NCI-H2081 (cell line): ENCODE data around the gene MESD.

Source experiments
- DNase-seq, 2 experiments: peaks; one replicate each; lab custom pipeline; 2025; lab: John Stamatoyannopoulos, UW

Gene MESD

DNA sequence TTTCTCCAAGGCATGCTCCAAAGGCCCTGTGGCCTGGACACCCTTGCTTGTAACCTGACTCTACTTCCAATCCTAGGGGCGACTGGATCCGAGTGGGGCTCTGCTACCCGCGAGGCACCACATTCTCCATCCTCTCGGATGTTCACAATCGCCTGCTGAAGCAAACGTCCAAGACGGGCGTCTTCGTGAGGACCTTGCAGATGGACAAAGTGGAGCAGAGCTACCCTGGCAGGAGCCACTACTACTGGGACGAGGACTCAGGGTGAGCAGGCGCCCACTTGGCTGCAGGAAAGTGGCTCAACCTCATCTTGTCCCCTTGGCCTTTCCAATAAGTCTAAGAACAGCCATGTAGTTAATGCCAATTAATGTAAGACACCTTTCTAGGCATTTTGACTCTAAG, 51.9 kb downstream of the MESD start:
- DNase-seq = no peak

DNA sequence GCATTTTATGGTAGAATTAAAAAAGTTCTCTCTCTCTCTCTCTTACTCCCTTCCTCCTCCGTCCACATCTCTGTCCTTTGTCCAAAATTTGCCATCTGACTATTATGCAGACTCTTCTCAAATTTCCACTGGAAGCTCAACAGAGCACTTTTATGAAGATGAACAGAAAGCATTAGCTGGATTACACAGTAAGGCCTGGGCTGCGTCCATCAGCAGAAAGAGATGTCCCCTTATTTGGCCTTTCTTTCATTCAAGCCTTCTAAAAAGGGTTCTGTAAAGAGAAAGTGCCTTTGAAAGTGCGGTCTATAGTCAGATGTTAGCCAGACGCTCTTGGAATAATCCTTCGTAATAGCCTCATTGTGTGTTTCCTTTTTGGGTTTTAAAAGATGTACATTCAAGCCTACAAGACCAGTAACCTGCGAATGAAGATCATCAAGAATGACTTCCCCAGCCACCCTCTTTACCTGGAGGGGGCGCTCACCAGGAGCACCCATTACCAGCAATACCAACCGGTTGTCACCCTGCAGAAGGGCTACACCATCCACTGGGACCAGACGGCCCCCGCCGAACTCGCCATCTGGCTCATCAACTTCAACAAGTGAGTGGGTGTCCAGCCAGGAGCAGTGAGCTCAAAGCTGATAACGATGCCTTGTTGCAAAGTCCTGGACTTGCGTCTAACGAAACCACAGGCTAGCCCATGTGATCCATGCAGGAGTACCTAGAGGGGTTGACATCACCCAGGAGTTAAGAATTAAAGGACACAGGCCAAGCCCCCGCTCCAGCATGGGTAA, 53.1 kb downstream of the MESD start:
- DNase-seq = no peak

DNA sequence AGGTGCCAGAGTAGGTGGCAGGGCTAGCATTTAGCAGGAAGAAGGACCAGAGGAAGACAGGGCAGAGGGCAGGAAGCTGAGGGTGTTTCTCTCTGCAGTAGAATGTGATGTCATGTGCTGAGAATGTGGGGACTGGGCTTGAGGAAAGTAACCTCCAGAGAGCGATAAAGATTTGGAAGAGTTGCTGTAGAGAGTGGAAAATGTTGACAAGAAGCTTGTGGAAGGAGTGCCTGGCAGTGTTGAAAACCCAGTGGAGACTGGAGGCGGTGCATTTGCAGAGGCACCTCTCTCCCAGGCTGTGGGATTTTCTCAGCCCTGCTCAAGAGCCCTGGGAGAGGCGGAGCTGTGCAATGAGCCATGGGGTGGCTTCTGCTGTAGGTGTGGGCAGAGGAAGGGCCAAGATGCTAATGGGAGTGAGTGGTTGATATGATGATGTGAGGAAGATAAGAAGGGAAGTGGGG, 54.8 kb downstream of the MESD start:
- DNase-seq = no peak

DNA sequence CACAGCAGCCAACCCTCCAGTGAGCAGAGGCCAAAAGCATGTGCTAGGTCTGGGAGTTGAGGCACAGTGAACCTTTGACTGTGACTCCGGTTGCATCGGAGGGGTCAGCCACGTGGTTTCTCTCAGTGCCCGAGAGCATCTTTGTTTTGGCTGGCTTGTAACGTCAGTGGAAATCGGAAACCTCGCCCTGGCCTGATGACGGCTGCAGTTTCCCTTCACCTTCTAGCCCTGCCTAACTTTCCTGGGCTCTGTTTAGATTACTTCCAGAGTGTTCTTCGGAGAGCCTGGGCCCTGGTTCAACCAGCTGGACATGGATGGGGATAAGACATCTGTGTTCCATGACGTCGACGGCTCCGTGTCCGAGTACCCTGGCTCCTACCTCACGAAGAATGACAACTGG, 56.6 kb downstream of the MESD start:
- no peak for DNase-seq

DNA sequence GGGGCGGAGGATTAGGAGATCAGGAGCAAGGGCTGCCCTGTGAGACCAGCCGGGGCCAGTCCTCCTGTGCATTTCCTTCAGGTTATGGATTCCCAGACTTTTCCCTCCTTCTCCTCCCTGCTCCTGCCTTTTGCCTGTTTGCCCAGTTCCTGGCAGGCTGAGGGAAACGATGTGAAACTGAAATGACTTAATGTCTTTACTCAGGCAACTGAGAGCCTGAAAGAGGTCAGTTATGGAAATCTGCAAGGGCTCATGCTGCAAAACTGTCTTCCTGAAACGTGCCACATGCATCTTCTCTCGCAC, 57.2 kb downstream of the MESD start:
- no peak for DNase-seq

DNA sequence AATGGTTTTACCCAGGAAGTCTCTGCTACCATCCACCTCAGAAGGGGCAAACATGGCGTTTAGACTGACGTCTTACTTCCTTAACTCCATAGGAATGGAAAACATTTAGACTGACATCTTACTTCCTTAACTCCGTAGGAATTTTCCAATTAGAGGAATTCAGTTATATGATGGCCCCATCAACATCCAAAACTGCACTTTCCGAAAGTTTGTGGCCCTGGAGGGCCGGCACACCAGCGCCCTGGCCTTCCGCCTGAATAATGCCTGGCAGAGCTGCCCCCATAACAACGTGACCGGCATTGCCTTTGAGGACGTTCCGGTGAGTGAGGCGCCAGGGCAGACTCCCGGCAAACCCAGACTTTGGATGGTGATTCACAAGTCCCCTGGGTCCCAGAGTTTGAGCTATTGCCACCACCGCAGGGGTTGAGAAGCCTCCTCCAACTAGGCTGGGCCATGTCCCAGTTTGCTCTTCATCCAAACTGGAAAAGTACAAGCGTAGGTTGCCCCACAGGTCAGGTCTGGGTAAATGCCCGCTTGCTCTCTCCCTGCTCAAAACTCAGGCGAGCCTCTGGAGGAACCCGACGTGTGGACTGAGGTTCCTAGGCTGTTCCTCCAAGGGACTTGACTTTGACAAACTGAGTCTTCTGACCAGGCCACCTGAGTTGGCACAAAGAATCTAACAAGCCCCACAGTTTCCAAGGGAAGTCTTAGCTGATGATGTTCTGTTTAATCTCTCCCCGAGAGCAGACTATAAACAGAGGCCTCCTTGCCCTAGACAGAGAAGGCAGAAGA, 57.7 kb downstream of the MESD start:
- DNase-seq = no peak

DNA sequence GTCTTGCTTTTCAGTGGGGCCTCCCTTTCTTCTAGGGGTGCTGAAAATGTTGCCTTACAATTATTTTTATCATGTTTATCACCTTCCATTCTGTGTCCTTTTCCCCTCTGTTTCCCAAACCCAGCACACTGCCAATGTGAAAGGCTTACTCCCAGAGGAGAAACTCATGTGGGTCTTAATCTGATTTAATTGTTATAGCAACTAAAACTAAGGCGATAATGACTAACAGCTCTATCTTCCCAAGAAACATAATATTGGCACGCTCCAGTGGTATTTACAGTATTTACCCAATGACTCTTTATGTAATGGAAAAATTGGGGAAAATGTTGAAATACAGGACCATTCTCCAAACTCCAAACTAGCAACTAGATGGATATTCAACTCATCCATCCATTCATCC, 58.4 kb downstream of the MESD start:
- no peak for DNase-seq

DNA sequence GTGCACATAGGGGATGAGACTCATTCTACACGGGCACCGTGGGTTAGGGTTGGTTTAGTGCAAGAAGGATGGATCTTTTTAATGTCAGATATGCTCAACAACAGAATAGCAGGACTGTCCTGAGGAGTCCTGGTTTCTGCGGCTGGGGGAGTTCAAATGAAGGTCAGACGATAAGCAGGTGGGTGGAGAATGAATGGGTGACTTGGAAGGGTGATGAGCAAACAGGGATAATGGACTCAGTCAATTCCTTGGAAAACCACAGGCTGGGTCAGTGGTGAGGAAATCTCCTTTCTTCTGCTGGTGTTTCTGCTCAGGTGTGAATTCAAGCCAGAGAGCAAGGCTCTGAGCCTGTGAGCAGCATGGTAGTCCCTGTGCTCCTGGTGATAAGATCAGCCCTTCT, 59.9 kb downstream of the MESD start:
- no peak for DNase-seq

DNA sequence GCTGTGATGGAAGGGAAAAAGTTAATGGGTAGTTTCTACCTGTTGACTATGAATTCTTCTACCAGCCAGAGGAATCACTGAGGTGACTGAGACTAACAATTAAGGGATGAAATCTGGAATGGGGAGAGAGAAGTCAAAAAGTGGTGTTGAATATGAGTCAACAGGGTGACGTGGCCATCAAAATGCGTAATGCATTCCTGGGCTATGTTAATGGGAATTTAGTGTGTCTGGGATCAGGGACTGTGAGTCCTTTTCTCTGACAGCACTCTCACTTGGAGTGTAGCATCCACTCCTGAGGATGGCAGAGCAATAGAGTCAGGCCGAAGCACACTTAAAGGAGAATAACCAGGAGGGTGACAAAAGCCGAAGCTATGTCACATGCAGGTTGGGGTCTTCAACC, 60.4 kb downstream of the MESD start:
- DNase-seq = no peak

DNA sequence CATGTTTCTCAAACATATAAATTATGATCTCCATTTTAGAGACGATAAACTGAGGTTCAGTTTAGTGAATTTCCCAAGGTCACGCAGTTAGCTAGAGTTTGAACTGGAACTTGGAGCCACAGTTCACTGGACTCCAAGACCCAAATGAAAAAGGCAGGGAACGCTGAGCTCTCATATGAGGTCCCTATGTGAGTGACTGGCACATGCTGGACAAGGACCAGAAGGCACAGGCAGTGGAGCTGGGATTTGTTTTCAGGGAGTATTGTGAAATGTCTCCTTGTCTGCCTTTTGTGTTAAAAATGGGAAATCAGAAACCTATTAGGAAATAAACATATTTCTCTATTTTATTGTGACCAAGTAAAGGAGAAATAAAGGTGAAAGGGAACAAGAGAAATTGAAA, 63.5 kb downstream of the MESD start:
- DNase-seq = no peak

DNA sequence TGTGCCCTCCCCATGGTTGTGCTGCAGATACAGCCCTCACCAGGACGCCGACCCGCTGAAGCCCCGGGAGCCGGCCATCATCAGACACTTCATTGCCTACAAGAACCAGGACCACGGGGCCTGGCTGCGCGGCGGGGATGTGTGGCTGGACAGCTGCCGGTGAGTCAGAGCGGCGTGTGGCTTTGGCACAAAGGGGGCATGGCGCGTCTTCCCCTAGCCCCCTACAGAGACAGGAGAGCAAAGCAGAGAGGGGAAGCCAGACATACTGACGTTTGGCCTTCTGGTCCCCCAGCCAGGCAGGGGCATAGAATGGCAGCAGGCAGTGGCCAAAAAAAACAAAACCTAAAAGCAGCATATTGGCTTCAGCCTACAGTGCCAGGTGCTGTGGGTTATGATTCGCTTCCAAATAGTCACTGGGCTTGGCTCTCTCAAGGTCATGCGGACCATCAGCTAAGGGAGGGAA, 64.0 kb downstream of the MESD start:
- no peak for DNase-seq

DNA sequence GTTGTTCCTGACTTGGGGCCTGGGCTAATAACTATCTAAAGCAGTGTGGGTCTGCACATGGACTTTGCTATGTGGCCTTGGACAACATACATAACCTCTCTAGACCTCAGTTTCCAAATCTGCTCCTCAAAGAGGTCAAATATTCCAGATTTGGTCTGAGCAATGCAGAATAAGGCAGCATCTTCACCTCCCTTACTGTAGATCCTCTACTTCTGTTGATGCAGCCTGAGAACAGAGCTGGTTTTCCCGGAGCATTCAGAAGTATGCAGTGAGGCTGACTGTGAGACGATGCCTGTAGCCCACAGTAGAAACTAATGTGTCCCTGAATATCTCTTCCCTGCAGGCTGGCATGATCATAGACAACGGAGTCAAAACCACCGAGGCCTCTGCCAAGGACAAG, 65.3 kb downstream of the MESD start:
- no peak for DNase-seq

DNA sequence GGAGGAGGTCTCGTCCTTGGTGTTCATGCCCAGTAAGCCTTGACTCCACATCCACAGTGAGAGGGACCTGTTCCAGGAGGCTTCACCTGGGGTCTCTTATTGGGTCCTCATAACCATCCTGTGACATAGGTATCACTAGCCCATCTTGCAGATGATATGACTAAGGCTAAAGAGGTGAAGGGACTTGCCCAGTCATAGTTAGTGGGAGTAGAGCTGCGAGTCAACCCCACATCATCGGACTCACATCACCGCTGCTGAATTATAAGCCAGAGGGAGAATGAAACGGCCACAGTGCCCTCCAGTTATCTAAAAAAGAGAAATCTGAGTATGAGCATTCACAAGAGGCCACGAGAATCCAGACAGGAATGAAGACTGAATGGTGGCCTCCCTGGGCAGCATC, 66.0 kb downstream of the MESD start:
- DNase-seq = no peak

DNA sequence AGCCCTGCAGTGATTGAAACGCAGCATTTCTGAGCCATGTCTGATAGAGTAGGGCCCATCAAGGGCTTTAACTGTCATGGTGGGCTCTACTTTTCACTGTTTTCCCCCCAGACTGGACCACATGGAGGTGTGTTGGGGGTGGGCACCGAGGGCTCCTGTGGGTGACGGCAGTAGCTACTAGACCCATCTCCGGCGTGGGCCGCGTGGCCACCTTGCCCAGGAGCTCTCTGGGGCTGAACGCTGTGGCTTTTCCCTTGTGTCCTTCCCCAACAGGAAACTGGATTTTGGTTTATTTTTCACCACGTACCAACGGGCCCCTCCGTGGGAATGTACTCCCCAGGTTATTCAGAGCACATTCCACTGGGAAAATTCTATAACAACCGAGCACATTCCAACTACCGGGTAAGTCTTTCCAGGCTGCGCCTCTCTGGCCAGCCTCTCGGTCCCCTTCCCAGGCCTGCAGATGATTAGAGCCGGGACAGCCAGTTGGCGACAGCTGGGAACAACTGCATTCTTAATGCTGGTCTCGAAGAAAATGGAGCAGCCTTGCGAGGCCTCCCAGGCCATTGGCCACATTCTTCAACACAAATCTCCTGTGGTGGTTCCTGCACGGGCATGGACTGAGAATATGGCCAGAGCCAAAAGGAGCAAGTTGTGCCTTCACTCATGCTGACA, 67.7 kb downstream of the MESD start:
- no peak for DNase-seq

DNA sequence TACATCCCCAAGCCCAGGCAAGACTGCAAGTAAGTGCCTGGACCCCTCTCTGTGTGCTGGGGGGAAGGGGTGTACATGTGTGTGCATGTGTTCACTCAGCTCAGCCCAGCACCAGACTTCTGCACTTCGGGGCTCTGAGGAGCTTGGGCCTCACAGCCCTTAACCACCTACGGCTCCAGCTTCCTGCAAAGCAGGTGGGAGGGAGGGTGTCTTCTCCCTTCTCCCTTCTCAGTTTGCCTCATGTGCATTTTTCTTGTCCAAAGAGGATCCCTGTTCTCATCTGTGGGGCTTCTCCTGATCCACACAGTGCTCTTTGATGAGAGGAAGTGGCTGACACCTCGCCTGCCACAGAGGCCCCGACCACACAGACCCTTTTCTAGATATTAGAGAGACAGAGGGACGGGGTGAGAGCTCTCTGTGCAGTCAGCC, 69.3 kb downstream of the MESD start:
- DNase-seq = no peak

DNA sequence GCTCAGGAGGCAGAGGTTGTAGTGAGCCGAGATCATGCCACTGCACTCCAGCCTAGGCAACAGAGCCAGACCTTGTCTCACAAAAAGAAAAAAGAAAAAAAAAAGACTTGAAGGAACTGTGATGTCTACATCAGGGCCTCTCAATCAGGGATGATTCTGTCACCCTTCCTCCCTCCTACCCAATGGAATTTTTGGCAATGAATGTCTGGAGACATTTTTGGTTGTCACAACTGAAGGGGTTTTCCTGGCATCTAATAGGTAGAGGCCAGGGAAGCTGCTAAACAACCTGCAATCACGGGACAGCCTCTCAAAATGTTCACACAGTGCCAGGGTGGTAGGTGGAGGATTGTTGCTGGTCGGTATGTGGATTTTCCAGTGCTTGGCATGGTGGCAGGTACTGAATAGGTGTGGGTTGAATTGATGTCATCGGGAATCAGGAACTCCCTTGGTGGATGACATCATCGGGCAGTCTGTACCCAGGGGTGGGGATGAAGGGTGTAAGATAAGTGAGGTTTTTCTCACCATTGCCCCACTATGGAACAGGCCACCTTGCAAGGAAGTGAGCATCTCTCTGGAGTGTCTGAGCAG, 71.3 kb downstream of the MESD start:
- no peak for DNase-seq

DNA sequence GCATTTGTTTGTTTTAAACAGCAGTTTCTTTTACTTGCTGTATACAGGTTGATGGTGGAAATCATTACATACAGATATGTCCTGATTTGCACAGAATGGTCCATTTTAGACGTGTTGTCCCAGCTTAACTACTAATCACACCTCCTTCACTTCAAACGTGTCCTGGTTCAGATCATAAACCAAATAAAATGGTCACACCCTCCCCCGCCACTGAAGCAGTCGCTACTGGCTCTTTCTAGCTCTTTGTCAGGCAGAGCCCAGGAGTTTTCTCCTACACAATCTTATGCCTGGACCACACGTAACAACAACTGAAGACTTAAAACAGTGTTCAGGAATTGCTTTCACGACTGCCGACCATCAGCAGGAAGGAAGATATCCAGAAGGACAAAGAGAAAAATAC, 73.6 kb downstream of the MESD start:
- no peak for DNase-seq

DNA sequence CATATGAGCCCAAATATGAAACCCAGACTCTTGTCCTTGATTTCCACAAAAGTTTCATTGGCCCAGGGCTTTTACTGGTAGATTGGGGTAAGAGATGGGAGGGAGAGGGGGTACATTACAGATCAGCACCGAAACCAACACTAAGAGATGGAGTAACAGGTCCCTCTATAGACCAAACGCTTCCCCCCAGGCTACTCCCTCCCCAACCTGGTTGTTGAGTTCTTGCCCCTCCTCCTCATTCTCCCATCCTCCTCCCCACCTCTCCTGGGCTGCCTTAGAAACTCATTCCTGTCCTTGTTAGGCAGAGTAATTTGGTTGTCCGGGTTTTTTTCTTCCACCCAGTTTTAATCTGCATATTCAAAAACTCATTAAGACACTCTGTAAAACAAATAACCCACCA, 74.1 kb downstream of the MESD start:
- no peak for DNase-seq

DNA sequence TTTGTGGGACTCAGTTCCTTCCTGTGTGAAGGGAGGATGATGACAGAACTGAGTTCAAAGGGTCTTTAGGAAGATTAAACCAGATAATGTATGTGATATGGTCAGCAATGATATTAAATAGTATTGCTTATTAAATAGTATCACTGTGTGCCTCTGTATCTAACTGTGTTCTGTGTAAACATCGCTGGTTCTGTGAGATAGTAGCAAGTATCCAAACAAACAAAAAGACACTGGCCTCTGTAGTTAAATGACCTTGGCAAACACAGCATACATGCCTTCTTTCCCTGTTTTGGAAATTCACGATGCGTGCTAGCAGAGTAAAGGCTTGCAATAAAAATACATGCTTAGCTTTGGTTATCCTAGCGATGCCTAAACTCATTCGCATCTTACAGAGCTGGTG, 76.1 kb downstream of the MESD start:
- DNase-seq = no peak

DNA sequence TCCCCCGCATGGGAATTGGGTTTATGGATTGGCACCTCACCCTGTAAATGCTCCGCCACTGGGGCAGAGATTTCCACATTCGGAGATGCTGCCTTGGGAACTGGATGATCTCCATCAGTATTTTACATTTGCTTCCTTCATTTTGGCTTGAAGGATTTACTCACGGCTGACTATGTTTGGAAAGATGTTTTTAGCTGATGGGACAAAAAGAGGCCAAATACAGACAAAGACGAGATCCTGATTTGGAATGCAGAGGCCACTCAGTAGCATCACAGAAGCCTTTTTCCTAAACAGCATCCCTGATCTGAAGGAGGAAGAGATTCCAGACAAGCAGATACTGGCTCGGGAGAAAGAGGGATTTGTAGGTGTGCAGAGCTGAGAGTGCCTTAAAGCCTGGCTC, 76.9 kb downstream of the MESD start:
- no peak for DNase-seq

DNA sequence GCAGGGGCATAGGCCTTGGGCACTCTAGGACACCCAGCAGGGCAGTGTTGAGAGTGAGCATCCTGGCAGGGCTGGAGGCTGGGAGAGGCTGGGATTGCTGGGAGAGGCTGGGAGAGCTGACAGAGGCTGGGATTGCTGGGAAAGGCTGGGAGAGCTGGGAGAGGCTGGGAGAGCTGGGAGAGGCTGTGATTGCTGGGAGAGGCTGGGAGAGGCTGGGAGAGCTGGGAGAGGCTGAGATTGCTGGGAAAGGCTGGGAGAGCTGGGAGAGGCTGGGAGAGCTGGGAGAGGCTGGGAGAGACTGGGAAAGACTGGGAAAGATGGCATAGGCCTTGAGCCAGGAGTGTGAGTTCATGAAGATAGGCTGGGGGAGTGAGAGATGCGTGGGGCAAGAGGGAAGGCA, 77.8 kb downstream of the MESD start:
- no peak for DNase-seq

DNA sequence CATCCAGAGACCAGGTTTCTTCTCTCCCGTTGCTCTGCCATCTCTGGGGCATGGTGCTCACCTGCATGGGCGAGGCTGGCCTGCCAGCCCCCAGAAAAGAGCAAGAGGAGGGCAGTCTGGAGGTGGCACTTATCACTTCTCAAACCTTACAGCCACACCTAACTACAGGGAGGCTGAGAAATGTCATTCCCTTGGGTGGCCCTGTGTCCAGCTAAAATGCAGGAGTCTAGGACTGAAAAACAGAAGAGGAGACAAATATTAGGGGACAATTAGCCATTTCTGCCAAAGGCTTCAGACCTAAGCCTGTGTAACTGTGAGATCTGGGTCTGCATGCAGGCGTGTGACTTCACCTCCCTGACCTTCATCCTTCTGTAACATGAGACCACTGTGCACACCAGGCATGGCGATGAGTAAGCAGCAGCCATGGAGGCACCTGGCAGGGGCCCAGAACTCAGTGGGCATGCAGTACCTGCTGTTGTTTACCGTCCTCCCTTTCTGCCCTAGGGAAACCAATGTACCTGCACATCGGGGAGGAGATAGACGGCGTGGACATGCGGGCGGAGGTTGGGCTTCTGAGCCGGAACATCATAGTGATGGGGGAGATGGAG, 83.4 kb downstream of the MESD start:
- DNase-seq = peak; percentile 91 to 94
